Measurements from ENCODE around the gene CAST. TPM values are rescaled to one million over a fixed set of nuclear protein-coding genes. Genes with fewer than 3 reads are reported as not detected.

The CAST gene
- total RNA-seq, 2 donors from 2014 or later = 175 to 347 TPM

- ATAC-seq (ENCODE audit: insufficient number of reproducible peaks, low FRiP score, low read depth) = no peak
- no peak overlapping the region for H3K4me3 ChIP-seq
- H3K36me3 ChIP-seq = peaks cover 82% of the 10 kb centered on the region
- no peak for TF ChIP-seq CTCF (IDR thresholded peaks at IDR 0.05)
- H3K9me3 ChIP-seq = no peaks in the 10 kb centered on the region
- no peak for DNase-seq (ENCODE audit: low spot score)
- no peak overlapping the region for H3K27ac ChIP-seq
- H3K27me3 ChIP-seq (replicated peaks; ENCODE audit: insufficient read depth) = no peaks in the 10 kb centered on the region
- H3K4me1 ChIP-seq (ENCODE audit: control insufficient read depth in 1 of 2, low read depth in 2 of 2) = no peaks in the 10 kb centered on the region
Observed at GRCh38 chr5:96753848-96754247, 91.7 kb downstream of the CAST start.

- ATAC-seq (ENCODE audit: insufficient number of reproducible peaks, low FRiP score, low read depth) (no peak), DNase-seq (ENCODE audit: low spot score) (no peak)
- Histone ChIP-seq H3K27ac (no peak overlapping the region), H3K27me3 (replicated peaks; ENCODE audit: insufficient read depth) (no peaks in the 10 kb centered on the region), H3K9me3 (no peaks in the 10 kb centered on the region), H3K4me1 (ENCODE audit: control insufficient read depth in 1 of 2, low read depth in 2 of 2) (no peaks in the 10 kb centered on the region), H3K4me3 (no peak overlapping the region), H3K36me3 (peaks cover 66% of the 10 kb centered on the region)
- TF ChIP-seq CTCF (IDR thresholded peaks at IDR 0.05) = no peak
Observed at GRCh38 chr5:96755851-96756250, 93.7 kb downstream of the CAST start.

DNA sequence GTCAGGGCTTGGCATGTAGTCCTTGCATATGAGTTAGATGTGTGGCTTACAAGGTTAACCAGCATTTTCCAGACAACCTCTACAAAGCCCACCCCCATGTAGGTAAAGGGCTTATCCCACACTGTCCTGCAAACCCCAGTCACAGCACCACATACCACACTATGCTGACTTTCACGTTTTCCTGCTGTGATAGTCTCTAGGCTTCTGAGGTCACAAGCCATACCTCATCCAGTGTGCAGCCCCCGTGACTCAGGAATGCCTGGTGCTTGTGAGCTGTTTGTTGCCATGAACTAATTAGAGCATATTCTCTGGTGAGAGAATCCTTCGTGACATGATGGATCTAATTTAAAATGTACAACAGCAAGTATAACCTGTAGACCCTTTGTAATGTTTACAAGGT, 94.8 kb downstream of the CAST start:
- DNase-seq (ENCODE audit: low spot score) (no peak), ATAC-seq (ENCODE audit: insufficient number of reproducible peaks, low FRiP score, low read depth) (no peak)
- H3K4me1 ChIP-seq (ENCODE audit: control insufficient read depth in 1 of 2, low read depth in 2 of 2) = no peaks in the 10 kb centered on the region
- no peak overlapping the region for H3K4me3 ChIP-seq
- TF ChIP-seq CTCF (IDR thresholded peaks at IDR 0.05) = no peak
- no peaks in the 10 kb centered on the region for H3K27me3 ChIP-seq (replicated peaks; ENCODE audit: insufficient read depth)
- H3K27ac ChIP-seq = no peak overlapping the region
- peaks cover 59% of the 10 kb centered on the region for H3K36me3 ChIP-seq
- no peaks in the 10 kb centered on the region for H3K9me3 ChIP-seq

DNA sequence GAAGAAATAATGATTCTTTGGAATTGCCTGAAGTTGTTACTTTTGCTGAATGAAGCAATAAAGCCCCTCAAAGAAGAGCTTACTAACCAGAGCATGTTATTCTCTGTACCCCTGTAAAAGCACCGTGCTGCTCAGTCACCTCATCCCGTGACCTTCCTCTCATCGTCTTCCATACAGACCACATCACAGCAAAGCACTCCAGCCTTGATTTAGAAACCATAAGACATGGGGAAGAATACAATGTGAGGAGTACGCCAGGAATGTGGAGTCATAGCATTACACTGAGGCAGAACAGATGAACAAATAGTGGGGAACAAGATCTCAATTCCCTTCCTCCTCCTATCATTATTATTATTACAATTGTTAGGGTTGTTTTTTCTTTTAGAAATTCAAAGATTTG, 96.4 kb downstream of the CAST start:
- Histone ChIP-seq H3K36me3 (peaks cover 61% of the 10 kb centered on the region), H3K27ac (no peak overlapping the region)
- no peak for TF ChIP-seq CTCF (IDR thresholded peaks at IDR 0.05)

GRCh38 chr5:96761618-96762017, 99.4 kb downstream of the CAST start:
- H3K4me1 ChIP-seq (ENCODE audit: control insufficient read depth in 1 of 2, low read depth in 2 of 2) = no peaks in the 10 kb centered on the region
- H3K36me3 ChIP-seq = peaks cover 62% of the 10 kb centered on the region
- no peak for TF ChIP-seq CTCF (IDR thresholded peaks at IDR 0.05)
- ATAC-seq (ENCODE audit: insufficient number of reproducible peaks, low FRiP score, low read depth) (no peak), DNase-seq (ENCODE audit: low spot score) (no peak)
- H3K27ac ChIP-seq = no peak overlapping the region
- H3K4me3 ChIP-seq = no peak overlapping the region
- no peaks in the 10 kb centered on the region for H3K9me3 ChIP-seq
- H3K27me3 ChIP-seq (replicated peaks; ENCODE audit: insufficient read depth) = no peaks in the 10 kb centered on the region

More for the DNA sequence above, 96.4 kb downstream of the CAST start:
- no peak for DNase-seq (ENCODE audit: low spot score)
- Histone ChIP-seq H3K4me3 (no peak overlapping the region), H3K9me3 (no peaks in the 10 kb centered on the region), H3K4me1 (ENCODE audit: control insufficient read depth in 1 of 2, low read depth in 2 of 2) (no peaks in the 10 kb centered on the region), H3K27me3 (replicated peaks; ENCODE audit: insufficient read depth) (no peaks in the 10 kb centered on the region)
- no peak for ATAC-seq (ENCODE audit: insufficient number of reproducible peaks, low FRiP score, low read depth)
